Mucosa of descending colon (tissue), 3 donors: ENCODE results near the gene RNF115. TPM values are rescaled to one million over a fixed set of nuclear protein-coding genes. Genes with fewer than 3 reads are reported as not detected.
"Not testable (repeated sequence)": the region's sequence is repeated elsewhere in the genome, so short reads cannot be mapped to it uniquely, and the experiment has no call there.

Experiments
- ATAC-seq: fragments of 200-7000 bp; cut with Tn5 transposase; one replicate; pipeline ENCODE4 v1.9.1; 2020; ENCODE audit warnings: mild to moderate bottlenecking, moderate library complexity
- DNase-seq, 3 donors: peaks; one replicate each; pipeline ENCODE4 v3.0.0-alpha.2; 2020
- H3K36me3 ChIP-seq: fragments of 200-600 bp; one replicate; pipeline ENCODE4 v1.8.0; 2021; ENCODE audit warnings: low read depth, mild to moderate bottlenecking
- H3K4me1 ChIP-seq: fragments of 200-600 bp; one replicate; pipeline ENCODE4 v1.8.0; 2021; ENCODE audit warnings: low read depth, mild to moderate bottlenecking
- H3K4me3 ChIP-seq: fragments of 200-600 bp; one replicate; pipeline ENCODE4 v1.8.0; 2021; ENCODE audit warnings: mild to moderate bottlenecking
- H3K9me3 ChIP-seq: fragments of 200-600 bp; one replicate; pipeline ENCODE4 v1.8.0; 2021; ENCODE audit warnings: mild to moderate bottlenecking
- intact Hi-C, 2 donors: fragments of 100-400 bp; cut with DNase I in 1 of 2; cut with micrococcal nuclease in 1 of 2; formaldehyde crosslinking; loops; one replicate each; pipeline versions ENCODE4 v1.11.0 to v1.11.1; 2022; cut with DNase I, micrococcal nuclease
- total RNA-seq, 3 donors: library from RNA; stranded (reverse); fragmentation: NEBNext Ultra II Directional in 2 of 3; extraction: Animal tissue kit (Norgen Biotek cat#: 25700) in 2 of 3; gene quantifications; one replicate each; pipeline versions ENCODE4 v1.2.1 to v1.2.4, GENCODE V29; 2021 to 2023
- TF ChIP-seq, protein P1 (sequence below): fragments of 200-600 bp; IDR thresholded peaks from one replicate; pipeline ENCODE4 v1.8.0; 2022; ENCODE audit warnings: antibody characterized with exemption, mild to moderate bottlenecking
- donor health status: DM: no; HTN: no; CAD: no; lungs with moderate emphysema.
- donor health status: DM: no; HTN: no; CAD: no.
- donor health status: DM: no; HTN: yes; CAD: no.

The RNF115 gene
- total RNA-seq, 3 donors from 2014 or later, result 8.3 to 13.6 (median 8.8) TPM

DNA sequence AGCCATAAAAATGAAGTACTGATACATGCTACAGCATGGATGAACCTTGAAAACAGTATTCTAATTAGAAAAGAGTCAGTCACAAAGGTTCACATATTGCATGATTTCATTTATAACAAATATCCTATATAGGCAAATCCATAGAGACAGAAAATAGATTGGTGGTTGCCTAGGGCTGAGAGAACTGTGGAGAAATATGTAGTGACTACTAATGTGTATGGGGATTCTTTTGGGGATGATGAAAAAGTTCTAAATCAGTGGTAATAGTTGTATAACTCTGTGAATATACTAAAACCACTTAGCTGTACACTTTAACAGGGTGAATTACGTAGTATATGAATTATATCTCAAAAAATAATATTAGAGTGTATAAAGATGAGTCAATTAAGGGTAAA, 45.8 kb downstream of the RNF115 start:
- Histone ChIP-seq H3K9me3 (no peaks in the 10 kb centered on the region), H3K36me3 (no peaks in the 10 kb centered on the region), H3K4me1 (no peaks in the 10 kb centered on the region), H3K4me3 (no peak overlapping the region)
- DNase-seq (no peak), ATAC-seq (no peak)
- TF ChIP-seq, protein P1, sequence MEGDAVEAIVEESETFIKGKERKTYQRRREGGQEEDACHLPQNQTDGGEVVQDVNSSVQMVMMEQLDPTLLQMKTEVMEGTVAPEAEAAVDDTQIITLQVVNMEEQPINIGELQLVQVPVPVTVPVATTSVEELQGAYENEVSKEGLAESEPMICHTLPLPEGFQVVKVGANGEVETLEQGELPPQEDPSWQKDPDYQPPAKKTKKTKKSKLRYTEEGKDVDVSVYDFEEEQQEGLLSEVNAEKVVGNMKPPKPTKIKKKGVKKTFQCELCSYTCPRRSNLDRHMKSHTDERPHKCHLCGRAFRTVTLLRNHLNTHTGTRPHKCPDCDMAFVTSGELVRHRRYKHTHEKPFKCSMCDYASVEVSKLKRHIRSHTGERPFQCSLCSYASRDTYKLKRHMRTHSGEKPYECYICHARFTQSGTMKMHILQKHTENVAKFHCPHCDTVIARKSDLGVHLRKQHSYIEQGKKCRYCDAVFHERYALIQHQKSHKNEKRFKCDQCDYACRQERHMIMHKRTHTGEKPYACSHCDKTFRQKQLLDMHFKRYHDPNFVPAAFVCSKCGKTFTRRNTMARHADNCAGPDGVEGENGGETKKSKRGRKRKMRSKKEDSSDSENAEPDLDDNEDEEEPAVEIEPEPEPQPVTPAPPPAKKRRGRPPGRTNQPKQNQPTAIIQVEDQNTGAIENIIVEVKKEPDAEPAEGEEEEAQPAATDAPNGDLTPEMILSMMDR, result no peak
- intact Hi-C loops, result no loop called here

DNA sequence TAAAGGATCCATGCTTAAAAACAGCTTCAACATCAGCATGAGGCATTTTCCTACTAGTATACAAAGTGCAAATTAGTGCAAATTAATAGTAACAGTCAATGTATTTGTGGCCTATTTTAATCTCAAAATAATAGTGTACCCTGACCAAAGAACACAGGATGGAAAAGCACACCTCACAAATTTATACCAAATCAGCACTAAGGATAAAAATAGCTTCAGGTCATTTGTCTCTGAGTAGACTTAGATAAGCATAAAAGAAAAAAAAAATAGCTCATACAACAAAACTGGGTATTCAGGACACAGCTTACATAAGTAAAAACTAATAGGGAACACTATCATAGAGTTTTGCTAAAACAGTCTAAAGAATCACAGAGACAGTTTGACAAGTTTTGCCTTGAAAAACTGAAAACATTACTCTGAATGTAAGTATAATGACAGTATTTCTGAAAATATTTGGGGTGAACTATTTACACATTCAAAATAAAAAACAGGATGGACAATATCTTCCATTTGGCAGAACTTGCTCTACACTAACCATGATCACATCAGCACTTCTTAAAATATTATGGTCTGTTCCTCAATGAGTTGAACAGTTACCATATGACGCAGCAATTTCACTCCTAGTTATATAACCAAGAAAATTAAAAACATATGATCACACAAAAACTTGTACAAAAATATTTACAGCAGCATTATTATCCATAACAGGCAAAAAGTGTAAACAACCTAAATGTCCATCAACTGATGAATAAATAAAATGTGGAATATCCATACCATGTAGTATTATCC, 46.3 kb downstream of the RNF115 start:
- no peak overlapping the region for H3K4me3 ChIP-seq
- H3K36me3 ChIP-seq, result no peaks in the 10 kb centered on the region
- H3K4me1 ChIP-seq, result no peaks in the 10 kb centered on the region
- DNase-seq (no peak), ATAC-seq (no peak)
- TF ChIP-seq, protein P1, result no peak
- intact Hi-C loops, result no loop called here
- H3K9me3 ChIP-seq, result no peaks in the 10 kb centered on the region

DNA sequence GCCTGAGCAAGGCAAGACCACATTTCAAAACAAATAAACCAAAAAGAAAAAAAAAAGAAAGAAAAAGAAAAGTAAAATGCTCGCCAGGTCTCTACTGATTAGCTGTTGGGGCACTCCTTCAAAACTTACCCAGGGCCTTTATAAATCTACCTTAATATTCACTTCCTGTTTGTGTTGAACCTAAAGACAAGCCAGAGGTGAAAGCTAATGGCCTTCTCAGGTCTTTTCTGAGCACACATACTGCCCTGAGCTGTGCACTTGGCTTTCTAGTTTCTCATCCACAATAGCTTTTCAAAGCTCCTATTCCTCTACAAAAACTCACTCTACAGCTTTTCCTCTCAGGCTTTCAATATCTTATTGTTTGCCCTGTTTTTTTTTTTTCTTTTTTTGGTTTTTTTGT, 50.5 kb downstream of the RNF115 start:
- TF ChIP-seq, protein P1, result no peak
- intact Hi-C loops, result no loop called here
- H3K36me3 ChIP-seq, result no peaks in the 10 kb centered on the region
- H3K4me3 ChIP-seq, result no peak overlapping the region
- H3K4me1 ChIP-seq, result no peaks in the 10 kb centered on the region
- ATAC-seq, result no peak
- DNase-seq, result no peak
- no peaks in the 10 kb centered on the region for H3K9me3 ChIP-seq

DNA sequence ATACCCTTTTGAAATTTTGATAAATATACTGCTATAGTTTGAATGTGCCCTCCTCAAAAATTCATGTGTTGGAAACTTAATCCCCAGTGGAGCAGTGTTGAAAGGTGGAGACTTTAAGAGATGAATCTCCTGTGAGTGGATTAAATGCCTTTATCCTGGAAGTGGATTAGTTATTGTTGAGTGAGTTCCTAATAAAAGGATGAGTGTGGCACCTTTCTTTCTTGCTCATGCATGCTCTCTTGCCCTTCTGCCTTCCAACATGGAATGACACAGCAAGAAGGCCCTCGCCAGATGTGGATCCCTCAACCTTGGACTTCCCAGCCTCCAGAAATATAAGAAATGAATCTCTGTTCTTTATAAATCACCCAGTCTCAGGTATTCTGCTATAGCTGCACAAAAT, 52.8 kb downstream of the RNF115 start:
- TF ChIP-seq, protein P1, result no peak
- ATAC-seq (no peak), DNase-seq (no peak)
- intact Hi-C loops, result no loop called here
- Histone ChIP-seq H3K4me1 (no peaks in the 10 kb centered on the region), H3K9me3 (no peaks in the 10 kb centered on the region), H3K4me3 (no peak overlapping the region), H3K36me3 (no peaks in the 10 kb centered on the region)

DNA sequence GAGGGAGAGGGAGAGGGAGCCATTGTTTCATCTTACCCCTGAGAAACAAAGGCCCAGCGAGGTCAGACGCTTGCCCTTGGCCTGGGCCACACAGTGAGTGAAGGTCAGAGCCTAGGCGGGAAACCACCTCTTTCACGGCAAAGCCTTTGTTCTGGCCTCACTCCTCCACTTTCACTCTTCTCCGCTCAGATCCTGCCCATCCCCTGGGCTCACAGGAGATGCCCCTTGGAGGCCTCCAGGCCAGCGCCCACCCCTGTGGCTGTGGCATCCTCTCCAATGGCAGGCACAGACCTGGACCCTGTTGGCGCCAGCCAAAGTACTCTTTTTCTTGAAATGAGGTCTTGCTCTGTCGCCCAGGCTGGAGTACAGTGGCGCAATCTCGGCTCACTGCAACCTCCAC, 55.9 kb downstream of the RNF115 start:
- intact Hi-C loops, H3K4me1 ChIP-seq, ATAC-seq, H3K36me3 ChIP-seq, H3K4me3 ChIP-seq, H3K9me3 ChIP-seq, DNase-seq: not testable (repeated sequence)

DNA sequence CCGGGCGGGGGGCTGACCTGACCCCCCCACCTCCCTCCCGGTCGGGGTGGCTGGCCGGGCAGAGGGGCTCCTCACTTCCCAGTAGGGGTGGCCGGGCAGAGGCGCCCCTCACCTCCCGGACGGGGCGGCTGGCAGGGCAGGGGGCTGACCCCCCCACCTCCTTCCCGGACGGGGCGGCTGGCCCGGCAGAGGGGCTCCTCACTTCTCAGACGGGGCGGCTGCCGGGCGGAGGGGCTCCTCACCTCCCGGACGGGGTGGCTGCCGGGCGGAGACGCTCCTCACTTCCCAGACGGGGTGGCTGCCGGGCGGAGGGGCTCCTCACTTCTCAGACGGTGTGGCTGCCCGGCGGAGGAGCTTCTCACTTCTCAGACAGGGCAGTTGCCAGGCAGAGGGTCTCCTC, 57.0 kb downstream of the RNF115 start:
- H3K9me3 ChIP-seq, DNase-seq, ATAC-seq, H3K36me3 ChIP-seq, H3K4me1 ChIP-seq, intact Hi-C loops, H3K4me3 ChIP-seq: not testable (repeated sequence)

DNA sequence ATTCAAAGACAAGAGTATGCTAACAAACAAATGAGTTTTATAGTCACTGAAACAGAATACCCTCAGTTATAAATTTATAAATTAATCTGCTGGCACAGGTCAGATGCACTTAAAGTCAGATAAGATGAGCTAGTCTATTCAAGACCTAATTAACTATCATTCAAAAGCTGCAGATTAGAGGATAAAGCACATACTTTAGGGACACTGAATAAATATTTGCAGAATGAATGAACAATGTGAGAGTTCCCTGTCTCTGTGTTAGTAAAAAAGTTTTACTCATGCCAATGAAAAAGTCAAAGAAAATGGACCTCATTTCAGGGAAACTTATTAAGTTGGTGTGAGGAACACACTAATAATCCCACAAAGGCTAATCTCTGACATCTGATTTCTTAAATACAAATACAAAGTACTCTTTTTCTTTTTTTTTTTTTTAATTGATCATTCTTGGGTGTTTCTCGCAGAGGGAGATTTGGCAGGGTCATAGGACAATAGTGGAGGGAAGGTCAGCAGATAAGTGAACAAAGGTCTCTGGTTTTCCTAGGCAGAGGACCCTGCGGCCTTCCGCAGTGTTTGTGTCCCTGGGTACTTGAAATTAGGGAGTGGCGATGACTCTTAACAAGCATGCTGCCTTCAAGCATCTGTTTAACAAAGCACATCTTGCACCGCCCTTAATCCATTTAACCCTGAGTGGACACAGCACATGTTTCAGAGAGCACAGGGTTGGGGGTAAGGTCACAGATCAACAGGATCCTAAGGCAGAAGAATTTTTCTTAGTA, 58.1 kb downstream of the RNF115 start:
- H3K36me3 ChIP-seq, DNase-seq, intact Hi-C loops, ATAC-seq, H3K9me3 ChIP-seq, H3K4me1 ChIP-seq, H3K4me3 ChIP-seq: not testable (repeated sequence)

DNA sequence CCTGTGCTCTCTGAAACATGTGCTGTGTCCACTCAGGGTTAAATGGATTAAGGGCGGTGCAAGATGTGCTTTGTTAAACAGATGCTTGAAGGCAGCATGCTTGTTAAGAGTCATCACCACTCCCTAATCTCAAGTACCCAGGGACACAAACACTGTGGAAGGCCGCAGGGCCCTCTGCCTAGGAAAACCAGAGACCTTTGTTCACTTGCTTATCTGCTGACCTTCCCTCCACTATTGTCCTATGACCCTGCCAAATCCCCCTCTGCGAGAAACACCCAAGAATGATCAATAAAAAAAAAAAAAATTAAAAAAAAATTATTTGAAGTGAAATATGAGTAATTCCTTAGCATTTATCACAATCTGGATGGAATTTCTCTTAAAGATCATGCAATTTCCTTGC, 58.8 kb downstream of the RNF115 start:
- DNase-seq, H3K4me3 ChIP-seq, H3K9me3 ChIP-seq, H3K36me3 ChIP-seq, H3K4me1 ChIP-seq, ATAC-seq, intact Hi-C loops: not testable (repeated sequence)

DNA sequence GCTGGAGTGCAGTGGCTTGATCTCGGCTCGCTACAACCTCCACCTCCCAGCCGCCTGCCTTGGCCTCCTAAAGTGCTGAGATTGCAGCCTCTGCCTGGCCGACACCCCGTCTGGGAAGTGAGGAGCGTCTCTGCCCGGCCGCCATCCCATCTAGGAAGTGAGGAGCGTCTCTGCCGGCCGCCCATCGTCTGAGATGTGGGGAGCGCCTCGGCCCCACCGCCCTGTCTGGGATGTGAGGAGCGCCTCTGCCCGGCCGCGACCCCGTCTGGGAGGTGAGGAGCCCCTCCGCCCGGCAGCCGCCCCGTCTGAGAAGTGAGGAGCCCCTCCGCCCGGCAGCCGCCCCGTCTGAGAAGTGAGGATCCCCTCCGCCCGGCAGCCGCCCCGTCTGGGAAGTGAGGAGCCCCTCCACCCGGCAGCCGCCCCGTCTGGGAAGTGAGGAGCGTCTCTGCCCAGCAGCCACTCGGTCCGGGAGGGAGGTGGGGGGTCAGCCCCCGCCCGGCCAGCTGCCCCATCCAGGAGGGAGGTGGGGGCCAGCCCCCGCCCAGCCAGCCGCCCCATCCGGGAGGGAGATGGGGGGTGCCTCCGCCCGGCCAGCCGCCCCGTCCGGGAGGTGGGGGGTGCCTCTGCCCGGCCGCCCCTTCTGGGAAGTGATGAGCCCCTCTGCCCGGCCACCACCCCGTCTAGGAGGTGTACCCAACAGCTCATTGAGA, 59.5 kb downstream of the RNF115 start:
- H3K36me3 ChIP-seq, H3K4me3 ChIP-seq, H3K9me3 ChIP-seq, ATAC-seq, DNase-seq, H3K4me1 ChIP-seq, intact Hi-C loops: not testable (repeated sequence)
